ENCODE data around the gene NPC1L1. TPM values are rescaled to one million over a fixed set of nuclear protein-coding genes. Genes with fewer than 3 reads are reported as not detected.

NPC1L1 gene, protein sequence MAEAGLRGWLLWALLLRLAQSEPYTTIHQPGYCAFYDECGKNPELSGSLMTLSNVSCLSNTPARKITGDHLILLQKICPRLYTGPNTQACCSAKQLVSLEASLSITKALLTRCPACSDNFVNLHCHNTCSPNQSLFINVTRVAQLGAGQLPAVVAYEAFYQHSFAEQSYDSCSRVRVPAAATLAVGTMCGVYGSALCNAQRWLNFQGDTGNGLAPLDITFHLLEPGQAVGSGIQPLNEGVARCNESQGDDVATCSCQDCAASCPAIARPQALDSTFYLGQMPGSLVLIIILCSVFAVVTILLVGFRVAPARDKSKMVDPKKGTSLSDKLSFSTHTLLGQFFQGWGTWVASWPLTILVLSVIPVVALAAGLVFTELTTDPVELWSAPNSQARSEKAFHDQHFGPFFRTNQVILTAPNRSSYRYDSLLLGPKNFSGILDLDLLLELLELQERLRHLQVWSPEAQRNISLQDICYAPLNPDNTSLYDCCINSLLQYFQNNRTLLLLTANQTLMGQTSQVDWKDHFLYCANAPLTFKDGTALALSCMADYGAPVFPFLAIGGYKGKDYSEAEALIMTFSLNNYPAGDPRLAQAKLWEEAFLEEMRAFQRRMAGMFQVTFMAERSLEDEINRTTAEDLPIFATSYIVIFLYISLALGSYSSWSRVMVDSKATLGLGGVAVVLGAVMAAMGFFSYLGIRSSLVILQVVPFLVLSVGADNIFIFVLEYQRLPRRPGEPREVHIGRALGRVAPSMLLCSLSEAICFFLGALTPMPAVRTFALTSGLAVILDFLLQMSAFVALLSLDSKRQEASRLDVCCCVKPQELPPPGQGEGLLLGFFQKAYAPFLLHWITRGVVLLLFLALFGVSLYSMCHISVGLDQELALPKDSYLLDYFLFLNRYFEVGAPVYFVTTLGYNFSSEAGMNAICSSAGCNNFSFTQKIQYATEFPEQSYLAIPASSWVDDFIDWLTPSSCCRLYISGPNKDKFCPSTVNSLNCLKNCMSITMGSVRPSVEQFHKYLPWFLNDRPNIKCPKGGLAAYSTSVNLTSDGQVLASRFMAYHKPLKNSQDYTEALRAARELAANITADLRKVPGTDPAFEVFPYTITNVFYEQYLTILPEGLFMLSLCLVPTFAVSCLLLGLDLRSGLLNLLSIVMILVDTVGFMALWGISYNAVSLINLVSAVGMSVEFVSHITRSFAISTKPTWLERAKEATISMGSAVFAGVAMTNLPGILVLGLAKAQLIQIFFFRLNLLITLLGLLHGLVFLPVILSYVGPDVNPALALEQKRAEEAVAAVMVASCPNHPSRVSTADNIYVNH (N-terminal part only)
- total RNA-seq, result under 0.01 TPM in 1 of 2 replicates, not detected in the other

DNA sequence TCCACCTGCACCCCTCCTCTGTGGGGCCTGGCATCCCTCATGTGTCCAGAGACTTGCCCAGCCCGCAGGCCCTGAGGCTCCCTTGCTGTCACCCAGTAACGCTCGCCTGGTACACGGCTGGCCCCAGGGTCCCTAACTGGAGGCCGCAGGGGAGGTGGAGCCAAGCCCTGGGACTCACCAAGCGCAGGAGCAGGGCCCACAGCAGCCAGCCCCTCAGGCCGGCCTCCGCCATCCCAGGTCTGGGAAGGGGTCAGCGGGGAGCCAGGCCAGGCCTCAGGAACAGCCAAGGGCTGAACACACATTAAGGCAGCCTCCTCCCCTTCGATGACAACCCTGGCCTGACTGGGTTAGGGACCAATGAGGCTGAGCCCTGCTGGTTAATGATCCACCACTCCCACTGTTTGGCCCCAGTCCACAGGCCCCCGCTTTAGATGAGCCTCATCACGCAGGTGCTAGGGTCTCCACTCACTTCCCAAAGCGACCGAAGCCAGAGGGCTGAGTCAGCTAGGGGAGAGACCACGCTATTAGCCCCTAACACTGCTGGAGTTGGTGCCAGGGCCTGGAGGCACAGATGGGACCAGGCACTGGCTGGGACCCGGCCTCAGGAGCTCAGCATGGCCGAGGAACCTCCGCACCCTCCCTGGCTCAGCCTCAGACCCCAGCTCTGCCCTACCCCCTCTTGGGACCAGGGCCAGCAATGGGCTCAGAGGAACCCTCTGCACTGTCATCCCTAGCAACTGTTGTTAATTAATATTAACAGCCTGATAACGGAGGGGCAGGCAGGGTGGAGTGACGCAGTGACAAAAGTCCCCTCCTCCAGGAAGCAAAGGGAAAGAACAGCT is at the start of gene NPC1L1:
Gene NPC1L1, minus strand, starts transcription at position 303 of the 842 bp plus-strand sequence. Its CDS starts 71 bp downstream, at position 232.

DNA sequence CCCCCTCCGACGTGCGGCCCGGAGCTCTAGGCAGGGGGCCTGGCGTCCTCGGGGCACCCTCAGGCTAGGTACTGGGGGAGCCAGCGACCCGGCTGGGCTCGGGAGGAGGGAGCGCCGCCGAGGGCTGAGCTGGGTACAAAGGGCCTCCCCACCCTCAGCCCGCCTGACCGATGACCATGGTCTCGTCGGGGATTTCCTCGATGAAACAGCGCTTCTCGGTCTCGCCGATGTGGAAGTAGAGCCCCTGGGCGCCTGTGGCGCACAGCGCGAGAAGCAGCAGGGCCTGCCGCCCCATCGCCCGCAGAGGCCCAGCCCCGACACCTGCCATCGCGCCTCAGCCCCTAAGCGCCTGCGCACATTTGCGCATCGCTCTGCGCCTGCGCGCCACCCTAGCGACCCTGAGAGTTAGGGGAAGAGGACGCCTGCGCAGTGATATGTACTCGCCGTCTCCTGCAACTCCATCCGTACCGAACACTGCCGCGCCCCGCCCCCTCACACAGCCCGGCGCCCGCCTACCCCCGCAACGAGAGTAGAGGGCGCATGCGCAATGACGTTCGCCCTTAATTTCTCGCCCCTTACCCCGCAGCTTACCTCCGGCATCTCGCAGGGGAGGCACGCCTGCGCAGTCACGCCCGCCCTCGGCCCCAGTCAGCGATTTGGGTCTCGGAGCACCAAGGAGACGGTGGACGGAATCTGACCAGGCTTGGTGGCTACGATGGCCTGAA is 40.9 kb upstream of the NPC1L1 start, which contains the start of gene TMED4:
Gene TMED4, minus strand, starts transcription at position 353 of the 725 bp plus-strand sequence. Its CDS starts 25 bp downstream, at position 328.

DNA sequence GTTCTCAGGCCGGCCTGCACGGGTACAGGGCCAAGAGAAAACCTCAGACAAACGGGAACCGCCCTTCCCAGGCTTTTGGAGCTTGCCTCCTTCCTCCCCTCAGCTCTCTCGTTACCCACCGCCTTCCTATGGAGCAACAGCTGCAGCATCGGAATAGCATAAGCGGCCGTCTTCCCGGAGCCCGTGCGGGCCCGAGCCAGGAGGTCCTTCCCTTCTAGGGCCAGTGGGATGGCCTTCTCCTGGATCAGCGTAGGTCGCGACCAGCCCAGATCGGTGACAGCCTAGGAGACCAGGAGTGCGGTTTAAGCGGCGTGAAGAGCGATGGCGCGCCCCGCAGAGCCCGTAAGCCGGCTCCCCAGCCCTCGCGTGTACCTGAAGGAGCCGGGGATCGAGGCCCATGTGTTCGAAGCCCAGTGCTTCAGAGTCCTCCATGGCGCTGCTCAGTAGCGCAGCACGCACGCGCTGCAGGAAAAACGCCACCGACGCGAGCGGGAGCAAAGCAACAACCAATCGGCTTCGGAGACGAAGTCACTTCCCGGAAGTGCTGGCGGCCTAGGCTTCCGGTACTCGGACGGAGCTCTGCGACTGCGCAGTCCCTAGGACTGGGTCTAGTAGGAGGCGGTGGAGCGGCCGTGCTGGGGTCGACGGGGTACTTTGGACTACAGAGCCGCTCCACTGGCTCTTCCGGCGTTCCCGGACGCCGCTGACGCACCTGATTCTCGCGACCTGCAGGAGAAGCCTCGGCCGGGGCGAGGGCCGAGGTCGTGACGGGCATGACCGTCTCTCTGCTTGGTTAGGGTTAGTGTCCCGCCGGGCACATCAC is 32.5 kb upstream of the NPC1L1 start, which contains the start of gene DDX56:
Gene DDX56, minus strand, starts transcription at position 445 of the 823 bp plus-strand sequence. Its CDS starts 13 bp downstream, at position 432.

DNA sequence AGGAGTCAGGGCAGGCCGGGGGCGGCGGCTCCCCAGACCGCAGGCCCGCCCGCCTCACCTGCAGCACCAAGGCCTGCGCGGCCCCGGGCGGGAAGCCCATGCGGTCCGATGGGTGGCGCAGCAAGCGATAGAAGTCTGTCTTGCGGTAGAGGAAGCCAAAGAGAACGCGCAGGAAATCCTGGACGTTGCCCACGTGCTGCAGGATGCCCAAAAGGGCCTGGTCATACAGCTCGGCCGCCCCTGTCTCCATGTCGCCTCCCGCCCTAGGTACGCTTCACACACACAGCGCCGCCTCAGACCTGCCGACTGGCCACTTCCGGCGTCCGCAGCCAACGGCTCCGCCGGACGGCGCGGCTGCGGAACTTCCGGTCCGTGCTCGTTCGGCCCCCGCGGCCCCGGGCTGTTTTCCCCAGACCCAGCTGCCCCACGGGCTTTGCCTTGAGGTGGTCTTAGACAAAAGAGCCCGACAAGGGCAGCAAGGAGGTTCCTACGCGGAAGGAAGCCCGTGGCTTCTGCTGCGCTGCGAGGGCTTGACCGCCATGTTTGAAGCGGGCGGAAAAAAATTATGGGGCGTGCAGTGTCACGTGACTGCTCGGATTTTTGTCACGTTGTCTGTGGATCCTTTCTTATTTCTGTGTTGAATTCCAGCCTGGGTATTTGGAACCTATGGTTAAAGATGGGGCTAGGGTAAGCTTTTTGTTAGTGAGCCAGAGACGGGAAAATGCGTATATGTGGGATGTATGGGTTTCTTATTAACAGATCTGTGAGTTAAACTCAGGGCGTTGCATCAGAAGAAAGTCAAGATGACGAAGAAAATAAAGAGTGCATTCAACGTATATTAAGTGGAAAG is 50.6 kb downstream of the NPC1L1 start, which contains the start of gene NUDCD3:
Gene NUDCD3, minus strand, starts transcription at position 308 of the 850 bp plus-strand sequence. Its CDS starts 58 bp downstream, at position 250.

Small RNA genes within 50 kb of the gene (small RNA-seq; reads per million reads assigned to genes)
- not detected for gene RNU6-1097P (ENCODE audit: low replicate concordance)

Other genes with a start within 250 kb of the NPC1L1 start
- 0.22 and 0.43 TPM in 2 replicates for gene CAMK2B, start 215.7 kb downstream of the NPC1L1 start, total RNA-seq
- 54.5 and 73.7 TPM in 2 replicates for gene NUDCD3, start 50.7 kb downstream of the NPC1L1 start, total RNA-seq
- gene DDX56, start 32.6 kb upstream of the NPC1L1 start, total RNA-seq, result 41.4 and 88.2 TPM in 2 replicates
- 113 and 186 TPM in 2 replicates for gene TMED4, start 40.9 kb upstream of the NPC1L1 start, total RNA-seq
- 84.9 and 172 TPM in 2 replicates for gene OGDH, start 65.3 kb upstream of the NPC1L1 start, total RNA-seq
- 16.9 and 34.1 TPM in 2 replicates for gene ZMIZ2, start 207.5 kb upstream of the NPC1L1 start, total RNA-seq

Data from placental pericyte (primary cell).